Measurements from ENCODE around the gene KRTAP10-2.
A peak's percentile ranks its signal among the peaks of the same experiment; 100 is the strongest.
"Not testable (repeated sequence)": the region's sequence is repeated elsewhere in the genome, so short reads cannot be mapped to it uniquely, and the experiment has no call there.

KRTAP10-2 gene

GRCh38 chr21:44566403-44566802 lies 15.1 kb upstream of the KRTAP10-2 start:
- no peak for DNase-seq

- no peak for DNase-seq
Observed at GRCh38 chr21:44564886-44565598, 13.7 kb upstream of the KRTAP10-2 start.

GRCh38 chr21:44564099-44564498 lies 12.8 kb upstream of the KRTAP10-2 start:
- no peak for DNase-seq

GRCh38 chr21:44558695-44559094 lies 7.4 kb upstream of the KRTAP10-2 start, which contains the start of gene KRTAP10-3:
TSS of gene KRTAP10-3 (minus strand) at chr21:44558795. CDS start at chr21:44558715, 80 bp downstream.
- no peak for DNase-seq

- DNase-seq: not testable (repeated sequence)
Observed at GRCh38 chr21:44558329-44558675, 7.0 kb upstream of the KRTAP10-2 start.

- no peak for DNase-seq
Observed at GRCh38 chr21:44557491-44558328, 6.4 kb upstream of the KRTAP10-2 start.

GRCh38 chr21:44556879-44557278 lies 5.6 kb upstream of the KRTAP10-2 start:
- DNase-seq: no peak

GRCh38 chr21:44555200-44555875 lies 4.0 kb upstream of the KRTAP10-2 start:
- no peak for DNase-seq

- DNase-seq: no peak
Observed at GRCh38 chr21:44552681-44553080, 1.4 kb upstream of the KRTAP10-2 start.

GRCh38 chr21:44552136-44552535 lies 831 bp upstream of the KRTAP10-2 start:
- no peak for DNase-seq

GRCh38 chr21:44550807-44551206 lies 498 bp downstream of the KRTAP10-2 start:
- no peak for DNase-seq

- DNase-seq: not testable (repeated sequence)
Observed at GRCh38 chr21:44550285-44550684, 1.0 kb downstream of the KRTAP10-2 start.

- DNase-seq: no peak
Observed at GRCh38 chr21:44549525-44550211, 1.6 kb downstream of the KRTAP10-2 start.

- no peak for DNase-seq
Observed at GRCh38 chr21:44548922-44549321, 2.4 kb downstream of the KRTAP10-2 start.

- DNase-seq: no peak
Observed at GRCh38 chr21:44548381-44548780, 2.9 kb downstream of the KRTAP10-2 start.

GRCh38 chr21:44547656-44548331 lies 3.5 kb downstream of the KRTAP10-2 start:
- peak; percentile 8 for DNase-seq

GRCh38 chr21:44544566-44544965 lies 6.7 kb downstream of the KRTAP10-2 start:
- DNase-seq: no peak

- no peak for DNase-seq
Observed at GRCh38 chr21:44542716-44543115, 8.6 kb downstream of the KRTAP10-2 start.

- DNase-seq: no peak
Observed at GRCh38 chr21:44540741-44541288, 10.5 kb downstream of the KRTAP10-2 start.

GRCh38 chr21:44539991-44540666 lies 11.2 kb downstream of the KRTAP10-2 start, which contains the start of gene KRTAP10-1:
TSS of gene KRTAP10-1 (minus strand) at chr21:44540195. CDS start at chr21:44540150, 45 bp downstream.
- DNase-seq: no peak

GRCh38 chr21:44539046-44539445 lies 12.3 kb downstream of the KRTAP10-2 start:
- DNase-seq: no peak
